Panc1 (cell line): ENCODE data around the gene SYTL3.

Experiments
- POLR2AphosphoS5 ChIP-seq: IDR thresholded peaks from 2 replicates; pipeline ENCODE4 v1.6.1; 2012; ENCODE audit warnings: mild to moderate bottlenecking, low read depth, low read length, moderate library complexity
- SIN3A ChIP-seq: IDR thresholded peaks from 2 replicates; pipeline ENCODE4 v1.6.1; 2012; ENCODE audit warnings: low read depth, mild to moderate bottlenecking, low read length, moderate library complexity, borderline replicate concordance; ENCODE audit not compliant: insufficient read depth
- TF ChIP-seq, protein P1 (sequence below): fragments of 450-650 bp; IDR thresholded peaks from 2 replicates; pipeline ENCODE4 v1.5.1; 2017; ENCODE audit warnings: mild to moderate bottlenecking

DNA sequence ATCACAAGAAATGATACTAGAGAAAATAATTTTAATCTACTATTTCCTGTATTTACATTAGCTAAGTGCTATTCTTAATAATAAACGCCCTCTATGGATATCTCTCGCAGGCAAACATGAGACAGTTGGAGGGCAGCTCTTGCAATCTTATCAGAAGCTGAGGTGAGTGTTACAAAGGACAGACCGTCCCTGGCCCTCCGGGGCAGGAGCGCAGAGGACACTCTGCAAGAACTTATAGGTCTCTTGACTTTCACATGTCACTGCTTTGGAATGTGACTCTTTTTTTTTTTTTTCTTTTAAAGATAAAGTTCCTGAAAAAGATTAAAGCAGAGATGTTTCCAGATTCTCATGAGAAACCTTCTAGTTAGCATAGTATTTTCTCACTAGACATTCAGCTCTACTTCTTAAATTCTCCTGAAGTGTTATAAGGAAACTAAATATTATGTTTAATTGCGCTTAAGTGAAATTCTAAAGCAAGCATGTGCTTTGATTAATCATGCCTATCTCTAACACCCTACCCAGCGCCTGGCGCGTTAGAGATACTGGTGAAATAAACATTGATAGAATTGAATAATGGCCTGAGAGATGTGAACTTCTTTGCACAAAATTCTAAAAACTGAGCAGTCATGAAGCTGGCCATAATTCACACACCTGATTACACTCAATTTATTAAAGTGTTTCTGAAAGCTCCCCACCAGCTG lies 57.4 kb downstream of the SYTL3 start:
- TF ChIP-seq, protein P1, sequence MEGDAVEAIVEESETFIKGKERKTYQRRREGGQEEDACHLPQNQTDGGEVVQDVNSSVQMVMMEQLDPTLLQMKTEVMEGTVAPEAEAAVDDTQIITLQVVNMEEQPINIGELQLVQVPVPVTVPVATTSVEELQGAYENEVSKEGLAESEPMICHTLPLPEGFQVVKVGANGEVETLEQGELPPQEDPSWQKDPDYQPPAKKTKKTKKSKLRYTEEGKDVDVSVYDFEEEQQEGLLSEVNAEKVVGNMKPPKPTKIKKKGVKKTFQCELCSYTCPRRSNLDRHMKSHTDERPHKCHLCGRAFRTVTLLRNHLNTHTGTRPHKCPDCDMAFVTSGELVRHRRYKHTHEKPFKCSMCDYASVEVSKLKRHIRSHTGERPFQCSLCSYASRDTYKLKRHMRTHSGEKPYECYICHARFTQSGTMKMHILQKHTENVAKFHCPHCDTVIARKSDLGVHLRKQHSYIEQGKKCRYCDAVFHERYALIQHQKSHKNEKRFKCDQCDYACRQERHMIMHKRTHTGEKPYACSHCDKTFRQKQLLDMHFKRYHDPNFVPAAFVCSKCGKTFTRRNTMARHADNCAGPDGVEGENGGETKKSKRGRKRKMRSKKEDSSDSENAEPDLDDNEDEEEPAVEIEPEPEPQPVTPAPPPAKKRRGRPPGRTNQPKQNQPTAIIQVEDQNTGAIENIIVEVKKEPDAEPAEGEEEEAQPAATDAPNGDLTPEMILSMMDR: no peak
- TF ChIP-seq SIN3A: no peak
- TF ChIP-seq POLR2AphosphoS5: no peak
